ENCODE data around the gene MYOCOS. TPM values are rescaled to one million over a fixed set of nuclear protein-coding genes. Genes with fewer than 3 reads are reported as not detected.

MYOCOS gene
- total RNA-seq (2022; extraction: Qiagen RNA extraction) = not detected in 5 replicates

GRCh38 chr1:171622152-171622462 lies at the start of gene MYOCOS:
Gene MYOCOS (plus strand): TSS chr1:171622243. CDS start chr1:171623884, 1,641 bp downstream.

DNA sequence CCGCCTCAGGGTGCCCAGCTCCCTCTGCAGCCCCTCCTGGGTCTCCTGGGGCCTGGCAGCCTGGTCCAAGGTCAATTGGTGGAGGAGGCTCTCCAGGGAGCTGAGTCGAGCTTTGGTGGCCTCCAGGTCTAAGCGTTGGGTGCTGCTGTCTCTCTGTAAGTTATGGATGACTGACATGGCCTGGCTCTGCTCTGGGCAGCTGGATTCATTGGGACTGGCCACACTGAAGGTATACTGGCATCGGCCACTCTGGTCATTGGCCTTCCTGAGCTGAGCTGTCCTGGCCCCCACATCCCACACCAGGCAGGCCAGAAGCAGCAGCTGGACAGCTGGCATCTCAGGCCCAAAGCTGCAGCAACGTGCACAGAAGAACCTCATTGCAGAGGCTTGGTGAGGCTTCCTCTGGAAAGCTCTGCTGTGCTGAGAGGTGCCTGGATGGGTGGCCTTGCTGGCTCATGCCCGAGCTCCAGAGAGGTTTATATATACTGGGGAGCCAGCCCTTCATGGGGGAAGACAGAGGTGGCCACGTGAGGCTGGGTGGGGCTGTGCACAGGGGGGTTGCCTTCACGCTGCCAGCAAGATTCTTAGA lies 30.3 kb downstream of the MYOCOS start, which contains the start of gene MYOC:
Gene MYOC, minus strand, starts transcription at position 455 of the 589 bp plus-strand sequence. Its CDS starts 77 bp downstream, at position 378.

Other genes with a start within 250 kb of the MYOCOS start
- 59.1 to 80.1 TPM (median 75.6 TPM) in 5 replicates for gene PRRC2C, start 136.7 kb upstream of the MYOCOS start, total RNA-seq (2022; extraction: Qiagen RNA extraction)
- gene MYOC, start 30.4 kb downstream of the MYOCOS start, total RNA-seq (2022; extraction: Qiagen RNA extraction) = not detected in 5 replicates
- 4.3 to 5.1 TPM (median 5.0 TPM) in 5 replicates for gene VAMP4, start 119.8 kb downstream of the MYOCOS start, total RNA-seq (2022; extraction: Qiagen RNA extraction)
- gene METTL13, start 159.4 kb downstream of the MYOCOS start, total RNA-seq (2022; extraction: Qiagen RNA extraction) = 43.2 to 47.6 TPM (median 46.1 TPM) in 5 replicates
- gene DNM3, start 219.3 kb downstream of the MYOCOS start, total RNA-seq (2022; extraction: Qiagen RNA extraction) = 0.44 to 1.1 TPM (median 0.75 TPM) in 5 replicates

All from A549 treated with CORT108297 at 1 μM for 4 hours (cell line).